ENCODE data around the gene ST7L.

- TF ChIP-seq CTCF (IDR thresholded peaks at IDR 0.05) = no peak
- no peak for TF ChIP-seq POLR2A (IDR thresholded peaks at IDR 0.05)
Observed at GRCh38 chr1:112589766-112590165, 29.2 kb downstream of the ST7L start.

Data from heart left ventricle (tissue), 13 donors.